ENCODE results near the gene HAO1.

- TF ChIP-seq CTCF (conservative IDR thresholded peaks at IDR 0.05 in 1 of 2, IDR thresholded peaks at IDR 0.05 in 1 of 2; ENCODE audit: extremely low read depth in 1 of 2, insufficient read depth in 1 of 2, low read depth in 1 of 2, low read length in 2 of 2) = no peak
- TF ChIP-seq EZH2 (IDR thresholded peaks at IDR 0.05; ENCODE audit: borderline replicate concordance, low read length) = no peak
Measured at GRCh38 chr20:7966176-7966575, 25.9 kb upstream of the HAO1 start.
